ENCODE data around the gene TNNT3. TPM values are rescaled to one million over a fixed set of nuclear protein-coding genes. Genes with fewer than 3 reads are reported as not detected.
"Not testable (repeated sequence)": the region's sequence is repeated elsewhere in the genome, so short reads cannot be mapped to it uniquely, and the experiment has no call there.

TNNT3 gene
- total RNA-seq, result not detected in 2 replicates

GRCh38 chr11:1919391-1920127, at the start of gene TNNT3:
TNNT3 (plus strand) TSS chr11:1919703; CDS start chr11:1922875, 3,172 bp downstream.
- no peak for DNase-seq (ENCODE audit: extremely low read depth, low read depth, low spot score)

- DNase-seq (ENCODE audit: extremely low read depth, low read depth, low spot score), result no peak
Measured at GRCh38 chr11:1870326-1870696, 49.2 kb upstream of the TNNT3 start.

GRCh38 chr11:1870721-1871466, 48.6 kb upstream of the TNNT3 start:
- DNase-seq (ENCODE audit: extremely low read depth, low read depth, low spot score), result no peak

GRCh38 chr11:1871531-1871930, 48.0 kb upstream of the TNNT3 start:
- DNase-seq (ENCODE audit: extremely low read depth, low read depth, low spot score), result no peak

GRCh38 chr11:1872267-1872985, 47.1 kb upstream of the TNNT3 start:
- no peak for DNase-seq (ENCODE audit: extremely low read depth, low read depth, low spot score)

GRCh38 chr11:1873048-1873812, 46.3 kb upstream of the TNNT3 start:
- DNase-seq (ENCODE audit: extremely low read depth, low read depth, low spot score), result no peak

GRCh38 chr11:1873813-1874150, 45.7 kb upstream of the TNNT3 start:
- not testable (repeated sequence) for DNase-seq (ENCODE audit: extremely low read depth, low read depth, low spot score)

GRCh38 chr11:1874441-1875092, 44.9 kb upstream of the TNNT3 start:
- not testable (repeated sequence) for DNase-seq (ENCODE audit: extremely low read depth, low read depth, low spot score)

- no peak for DNase-seq (ENCODE audit: extremely low read depth, low read depth, low spot score)
Measured at GRCh38 chr11:1875093-1875850, 44.2 kb upstream of the TNNT3 start.

- not testable (repeated sequence) for DNase-seq (ENCODE audit: extremely low read depth, low read depth, low spot score)
Measured at GRCh38 chr11:1875851-1876301, 43.6 kb upstream of the TNNT3 start.

- no peak for DNase-seq (ENCODE audit: extremely low read depth, low read depth, low spot score)
Measured at GRCh38 chr11:1876361-1877063, 43.0 kb upstream of the TNNT3 start.

- no peak for DNase-seq (ENCODE audit: extremely low read depth, low read depth, low spot score)
Measured at GRCh38 chr11:1877211-1878136, 42.0 kb upstream of the TNNT3 start.

GRCh38 chr11:1878137-1879031, 41.1 kb upstream of the TNNT3 start:
- DNase-seq (ENCODE audit: extremely low read depth, low read depth, low spot score), result no peak

GRCh38 chr11:1879342-1879940, 40.1 kb upstream of the TNNT3 start:
- DNase-seq (ENCODE audit: extremely low read depth, low read depth, low spot score), result no peak

- DNase-seq (ENCODE audit: extremely low read depth, low read depth, low spot score), result no peak
Measured at GRCh38 chr11:1879941-1880720, 39.4 kb upstream of the TNNT3 start.

Data from glomerular endothelial cell (primary cell).